Kidney tubule cell (primary cell): ENCODE measurements around the gene FBN3.

Experiments
- DNase-seq: peaks from one replicate; pipeline ENCODE4 v3.0.0-alpha.2; 2018; ENCODE audit warnings: low spot score

The FBN3 gene

GRCh38 chr19:8020681-8021080, 128.7 kb downstream of the FBN3 start:
- DNase-seq, result no peak

- no peak for DNase-seq
Observed at GRCh38 chr19:8017808-8018207, 131.6 kb downstream of the FBN3 start.
